HUDEP-2 (cell line): ENCODE measurements around the gene SLC47A1.

Experiments used
- DNase-seq, 76 experiments: peaks; one replicate each; lab custom pipeline; 2025; ENCODE audit not compliant: unreplicated experiment in 76 of 76; lab: John Stamatoyannopoulos, UW

SLC47A1 gene

GRCh38 chr17:19590912-19591551 is 57.4 kb downstream of the SLC47A1 start:
- DNase-seq, result no peak

DNA sequence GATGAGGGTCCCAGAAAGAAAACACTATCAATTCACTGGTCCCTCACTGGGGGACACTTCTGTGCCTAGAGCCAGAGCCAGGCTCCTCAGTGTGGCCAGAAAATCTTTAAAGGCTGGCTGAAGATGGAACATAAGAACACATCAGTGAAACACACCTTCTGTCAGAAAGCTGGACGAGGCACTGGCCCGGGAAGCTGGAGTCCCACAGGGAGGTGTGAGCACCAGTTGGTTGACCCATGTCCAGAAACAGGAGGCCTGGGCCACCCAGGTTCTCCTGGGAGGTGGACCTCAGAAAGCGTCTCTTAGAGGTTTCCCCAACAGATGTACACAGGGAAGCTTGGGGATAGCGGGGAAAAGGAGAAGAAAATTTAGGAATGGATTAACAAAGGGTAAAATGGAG is 58.7 kb downstream of the SLC47A1 start:
- no peak for DNase-seq

DNA sequence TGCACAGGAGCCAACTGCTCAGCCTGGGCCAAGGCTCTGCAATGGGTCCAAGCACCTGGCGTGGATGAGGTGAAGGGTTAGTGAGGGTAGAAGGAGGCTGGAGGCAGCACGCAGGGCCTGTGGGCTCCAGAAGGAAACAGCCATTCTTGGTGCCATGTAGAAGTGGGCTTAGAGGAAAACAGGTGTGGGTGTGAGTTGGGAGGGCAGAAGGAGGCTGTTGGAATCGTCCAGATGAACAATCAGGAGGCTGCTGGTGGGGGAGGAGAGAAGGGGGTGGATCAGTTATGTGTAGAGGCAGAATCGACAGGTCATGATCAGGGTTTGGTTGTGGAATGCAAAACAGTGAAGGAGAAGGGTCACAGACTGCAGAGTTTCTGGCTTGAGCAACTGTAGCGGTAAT is 63.2 kb downstream of the SLC47A1 start:
- DNase-seq, result no peak

- no peak for DNase-seq
These were observed 76.7 kb downstream of the SLC47A1 start for GRCh38 chr17:19610311-19610710.

- no peak for DNase-seq
These were observed 77.2 kb downstream of the SLC47A1 start for GRCh38 chr17:19610879-19611278.

- DNase-seq, result no peak
These were observed 80.3 kb downstream of the SLC47A1 start for GRCh38 chr17:19613979-19614378.

- DNase-seq, result no peak
These were observed 81.2 kb downstream of the SLC47A1 start for GRCh38 chr17:19614900-19615299.

- DNase-seq, result no peak
These were observed 84.4 kb downstream of the SLC47A1 start for GRCh38 chr17:19618015-19618414.

- no peak for DNase-seq
These were observed 86.2 kb downstream of the SLC47A1 start for GRCh38 chr17:19619705-19620325.

GRCh38 chr17:19621697-19622096 is 88.0 kb downstream of the SLC47A1 start:
- no peak for DNase-seq

- DNase-seq, result no peak
These were observed 92.4 kb downstream of the SLC47A1 start for GRCh38 chr17:19626079-19626478.
